Esophagus squamous epithelium (tissue), 5 donors: ENCODE measurements around the gene SH3PXD2A. TPM values are rescaled to one million over a fixed set of nuclear protein-coding genes. Genes with fewer than 3 reads are reported as not detected.

Source experiments
- DNase-seq: peaks from one replicate; lab custom pipeline; 2025; lab: John Stamatoyannopoulos, UW
- H3K27ac ChIP-seq, 4 donors: fragments of 200-600 bp; sonication (generic); one replicate each; pipeline ENCODE4 v1.5.1; 2016 to 2019; ENCODE audit warnings: mild to moderate bottlenecking in 1 of 4
- H3K27me3 ChIP-seq, 4 donors: fragments of 200-600 bp; sonication (generic); 1 replicate in 3 of 4; 2 replicates in 1 of 4; pipeline versions ENCODE4 v1.5.1 to v1.6.0; 2017 to 2021; ENCODE audit warnings: antibody characterized with exemption in 1 of 4
- H3K36me3 ChIP-seq, 3 donors: fragments of 200-600 bp; sonication (generic); one replicate each; pipeline ENCODE4 v1.5.1; 2016 to 2019
- H3K4me1 ChIP-seq, 3 donors: fragments of 200-600 bp; sonication (generic); one replicate each; pipeline ENCODE4 v1.5.1; 2017 to 2019
- H3K4me3 ChIP-seq, 4 donors: fragments of 200-600 bp; sonication (generic); 1 replicate in 3 of 4; 2 replicates in 1 of 4; pipeline ENCODE4 v1.5.1; 2016 to 2019; ENCODE audit warnings: mild to moderate bottlenecking in 2 of 4, moderate library complexity in 1 of 4
- H3K9me3 ChIP-seq, 3 donors: fragments of 200-600 bp; sonication (generic); one replicate each; pipeline ENCODE4 v1.5.1; 2016 to 2019
- POLR2A ChIP-seq, 4 donors: fragments of 450-650 bp; IDR thresholded peaks; one replicate each; pipeline ENCODE4 v1.6.1; 2017; ENCODE audit warnings: antibody characterized with exemption in 4 of 4, mild to moderate bottlenecking in 4 of 4, moderate library complexity in 3 of 4
- WGBS, 2 donors: methylation state at CpG; one replicate each; pipeline ENCODE4 v1.1.5; 2018; 5-methylcytosine and 5-hydroxymethylcytosine counted together
- intact Hi-C: fragments of 100-400 bp; cut with DNase I; formaldehyde crosslinking; loops from one replicate; pipeline ENCODE4 v1.15.0; 2022
- total RNA-seq, 4 donors: library from RNA; depleted of rRNA; stranded (reverse); fragments of >200 nt; gene quantifications; one replicate each; pipeline ENCODE4 v1.1.0, GENCODE V29; 2016
- TF ChIP-seq, protein P1 (sequence below), 6 experiments: fragments of 450-650 bp in 4 of 6; fragments of 200-600 bp in 2 of 6; sonication (generic) in 2 of 6; IDR thresholded peaks; one replicate each; pipeline ENCODE4 v1.5.1; 2016 to 2019; ENCODE audit warnings: antibody characterized with exemption in 6 of 6, mild to moderate bottlenecking in 4 of 6, moderate library complexity in 4 of 6
- donor health status: DM: yes; HTN: yes; CAD: no.

Gene SH3PXD2A
- total RNA-seq, 4 donors from 2014 or later, result 25.1 to 57.8 (median 42.7) TPM

DNA sequence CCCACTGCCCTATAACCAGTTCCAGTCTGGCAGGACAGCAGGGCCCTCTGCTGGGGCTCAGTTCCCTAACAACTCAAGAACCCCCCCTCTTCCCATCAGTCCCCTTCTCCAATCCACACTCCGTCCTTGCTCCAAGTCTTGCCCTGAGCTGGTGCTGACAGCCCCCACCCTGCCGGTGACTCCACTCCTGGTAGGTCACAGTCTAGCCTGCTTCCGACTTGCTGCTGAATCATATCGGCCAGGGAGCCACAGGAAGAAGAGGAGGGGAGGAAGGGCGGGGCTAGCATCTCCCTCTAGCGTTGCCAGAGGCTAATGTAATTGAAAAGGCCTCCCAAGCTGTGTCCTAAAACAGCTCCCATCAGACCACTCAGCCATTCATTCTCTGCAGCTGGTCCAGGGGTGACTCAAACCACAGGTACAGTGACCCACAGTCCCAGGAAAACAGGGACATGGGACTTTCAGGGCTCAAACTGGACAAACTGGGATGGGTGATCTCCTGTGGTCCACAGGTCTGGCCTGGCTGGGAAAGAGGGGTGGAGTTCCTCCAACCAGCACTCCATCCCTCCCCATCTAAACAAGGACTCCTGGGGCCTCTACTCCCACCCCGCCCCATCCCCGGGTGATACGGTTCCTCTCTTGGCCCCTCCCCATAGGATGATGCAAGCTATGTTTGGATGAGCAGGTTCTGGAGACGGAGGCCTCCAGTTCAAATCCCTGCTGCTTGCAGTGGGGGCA lies 158.8 kb downstream of the SH3PXD2A start:
- no peak for DNase-seq
- Histone ChIP-seq H3K9me3 (no peaks in the 10 kb centered on the region), H3K4me1 (peaks cover 27 to 69% (median 32%) of the 10 kb centered on the region in 3 donors), H3K27ac (peak overlapping the region in 3 of 4 donors; percentile 65 to 67 (median 66)), H3K4me3 (no peak overlapping the region), H3K36me3 (peaks cover 0 to 42% (median 3%) of the 10 kb centered on the region in 3 donors), H3K27me3 (no peaks in the 10 kb centered on the region)
- intact Hi-C loops, result no loop called here
- WGBS, 2 donors, result 17 to 27% methylated on average over 5 to 6 of the region's 10 CpGs
- TF ChIP-seq, protein P1, sequence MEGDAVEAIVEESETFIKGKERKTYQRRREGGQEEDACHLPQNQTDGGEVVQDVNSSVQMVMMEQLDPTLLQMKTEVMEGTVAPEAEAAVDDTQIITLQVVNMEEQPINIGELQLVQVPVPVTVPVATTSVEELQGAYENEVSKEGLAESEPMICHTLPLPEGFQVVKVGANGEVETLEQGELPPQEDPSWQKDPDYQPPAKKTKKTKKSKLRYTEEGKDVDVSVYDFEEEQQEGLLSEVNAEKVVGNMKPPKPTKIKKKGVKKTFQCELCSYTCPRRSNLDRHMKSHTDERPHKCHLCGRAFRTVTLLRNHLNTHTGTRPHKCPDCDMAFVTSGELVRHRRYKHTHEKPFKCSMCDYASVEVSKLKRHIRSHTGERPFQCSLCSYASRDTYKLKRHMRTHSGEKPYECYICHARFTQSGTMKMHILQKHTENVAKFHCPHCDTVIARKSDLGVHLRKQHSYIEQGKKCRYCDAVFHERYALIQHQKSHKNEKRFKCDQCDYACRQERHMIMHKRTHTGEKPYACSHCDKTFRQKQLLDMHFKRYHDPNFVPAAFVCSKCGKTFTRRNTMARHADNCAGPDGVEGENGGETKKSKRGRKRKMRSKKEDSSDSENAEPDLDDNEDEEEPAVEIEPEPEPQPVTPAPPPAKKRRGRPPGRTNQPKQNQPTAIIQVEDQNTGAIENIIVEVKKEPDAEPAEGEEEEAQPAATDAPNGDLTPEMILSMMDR (IDR thresholded peaks at IDR 0.05), result peak in 4 of 6 experiments; percentile 4 to 38 (median 17)
- no peak for TF ChIP-seq POLR2A (IDR thresholded peaks at IDR 0.05)

DNA sequence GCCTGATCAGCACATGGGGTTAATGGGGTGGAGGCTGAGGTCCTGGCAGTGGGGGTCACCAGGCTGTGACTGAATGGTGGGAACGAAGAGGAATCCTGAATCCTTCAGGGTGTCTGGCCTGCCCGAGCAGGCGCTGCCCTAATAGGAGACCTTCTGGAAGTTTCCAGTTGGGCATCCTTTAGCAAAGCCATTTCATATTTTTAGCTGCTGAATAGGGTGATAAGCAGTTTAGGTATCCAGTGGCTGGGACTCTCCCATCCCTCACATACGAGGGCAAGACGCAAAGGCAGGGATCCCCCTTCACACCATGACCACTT lies 159.3 kb downstream of the SH3PXD2A start:
- TF ChIP-seq, protein P1 (IDR thresholded peaks at IDR 0.05), result no peak
- TF ChIP-seq POLR2A (IDR thresholded peaks at IDR 0.05), result no peak
- no peak for DNase-seq
- Histone ChIP-seq H3K27me3 (no peaks in the 10 kb centered on the region), H3K27ac (peak overlapping the region in 3 of 4 donors; percentile 65 to 67 (median 66)), H3K36me3 (peaks cover 0 to 47% (median 3%) of the 10 kb centered on the region in 3 donors), H3K9me3 (no peaks in the 10 kb centered on the region), H3K4me3 (no peak overlapping the region), H3K4me1 (peaks cover 27 to 74% (median 32%) of the 10 kb centered on the region in 3 donors)
- WGBS, 2 donors, result 78 to 82% methylated on average over 5 of the region's 5 CpGs
- intact Hi-C loops, result no loop called here

DNA sequence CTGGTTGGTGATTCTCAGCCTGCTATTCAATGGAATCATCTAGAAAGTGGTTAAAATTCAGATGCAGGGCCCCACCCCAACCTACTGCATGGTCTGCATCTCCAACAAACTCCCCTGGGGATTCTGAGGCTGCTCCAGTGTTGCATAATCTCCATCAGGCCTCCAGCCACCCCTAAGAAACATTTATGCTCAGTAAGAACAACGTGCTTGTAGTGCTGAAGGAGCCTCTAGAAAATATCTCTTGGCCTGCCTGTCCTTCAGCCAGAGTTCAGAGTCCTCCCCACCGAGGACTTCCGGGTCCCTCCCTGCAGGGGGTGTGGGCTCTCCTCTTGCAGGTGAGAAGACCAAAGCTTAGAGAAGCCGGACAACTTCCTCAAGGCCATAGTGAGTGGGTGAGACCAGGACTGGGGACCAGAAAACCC lies 159.8 kb downstream of the SH3PXD2A start:
- Histone ChIP-seq H3K27ac (peak overlapping the region in 3 of 4 donors; percentile 65 to 67 (median 66)), H3K9me3 (no peaks in the 10 kb centered on the region), H3K27me3 (no peaks in the 10 kb centered on the region), H3K36me3 (peaks cover 0 to 50% (median 3%) of the 10 kb centered on the region in 3 donors), H3K4me3 (no peak overlapping the region), H3K4me1 (peaks cover 29 to 78% (median 32%) of the 10 kb centered on the region in 3 donors)
- WGBS, 2 donors, result 71% methylated on average over 2 of the region's 4 CpGs; no CpG with 5 or more reads in 1 of the 2 donors
- no peak for DNase-seq
- TF ChIP-seq, protein P1 (IDR thresholded peaks at IDR 0.05), result no peak
- no peak for TF ChIP-seq POLR2A (IDR thresholded peaks at IDR 0.05)
- intact Hi-C loops, result no loop called here

DNA sequence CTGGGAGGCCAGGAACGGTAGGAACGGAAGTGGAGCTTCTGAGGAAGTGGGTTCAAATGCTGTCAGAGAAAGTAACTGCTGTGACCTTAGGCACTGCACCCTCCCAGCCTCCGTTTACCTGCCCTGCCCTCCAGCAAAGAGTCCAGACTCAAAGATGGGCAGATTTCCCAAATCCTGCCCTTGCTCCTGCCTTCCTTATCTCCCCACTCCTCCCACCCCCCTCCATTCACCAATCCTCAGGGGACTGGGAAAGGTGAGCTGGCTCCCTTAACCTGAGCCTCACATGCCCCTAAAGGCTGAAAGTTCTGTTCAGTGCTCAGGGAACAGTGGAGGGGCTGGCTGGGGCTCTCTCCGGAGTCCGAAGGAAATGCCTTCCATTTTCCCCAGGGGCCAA lies 161.6 kb downstream of the SH3PXD2A start:
- 19% methylated on average over 3 of the region's 5 CpGs for WGBS, 2 donors
- no peak for DNase-seq
- H3K9me3 ChIP-seq, result no peaks in the 10 kb centered on the region
- no peaks in the 10 kb centered on the region for H3K27me3 ChIP-seq
- TF ChIP-seq, protein P1 (IDR thresholded peaks at IDR 0.05), result no peak
- TF ChIP-seq POLR2A (IDR thresholded peaks at IDR 0.05), result no peak
- H3K27ac ChIP-seq, result peak overlapping the region in 3 of 4 donors; percentile 2 to 39 (median 25)
- peaks cover 0 to 47% (median 3%) of the 10 kb centered on the region in 3 donors for H3K36me3 ChIP-seq
- peak overlapping the region in 2 of 4 donors; percentile 43 to 62 for H3K4me3 ChIP-seq
- peaks cover 32 to 87% (median 34%) of the 10 kb centered on the region in 3 donors for H3K4me1 ChIP-seq
- intact Hi-C loops, result no loop called here
